RKO (cell line): ENCODE measurements around the gene CDKN1A.
A peak's percentile ranks its signal among the peaks of the same experiment; 100 is the strongest.

Source experiments
- DNase-seq: peaks from one replicate; pipeline ENCODE4 v3.0.0-alpha.2; 2016; ENCODE audit warnings: low spot score

The CDKN1A gene

DNA sequence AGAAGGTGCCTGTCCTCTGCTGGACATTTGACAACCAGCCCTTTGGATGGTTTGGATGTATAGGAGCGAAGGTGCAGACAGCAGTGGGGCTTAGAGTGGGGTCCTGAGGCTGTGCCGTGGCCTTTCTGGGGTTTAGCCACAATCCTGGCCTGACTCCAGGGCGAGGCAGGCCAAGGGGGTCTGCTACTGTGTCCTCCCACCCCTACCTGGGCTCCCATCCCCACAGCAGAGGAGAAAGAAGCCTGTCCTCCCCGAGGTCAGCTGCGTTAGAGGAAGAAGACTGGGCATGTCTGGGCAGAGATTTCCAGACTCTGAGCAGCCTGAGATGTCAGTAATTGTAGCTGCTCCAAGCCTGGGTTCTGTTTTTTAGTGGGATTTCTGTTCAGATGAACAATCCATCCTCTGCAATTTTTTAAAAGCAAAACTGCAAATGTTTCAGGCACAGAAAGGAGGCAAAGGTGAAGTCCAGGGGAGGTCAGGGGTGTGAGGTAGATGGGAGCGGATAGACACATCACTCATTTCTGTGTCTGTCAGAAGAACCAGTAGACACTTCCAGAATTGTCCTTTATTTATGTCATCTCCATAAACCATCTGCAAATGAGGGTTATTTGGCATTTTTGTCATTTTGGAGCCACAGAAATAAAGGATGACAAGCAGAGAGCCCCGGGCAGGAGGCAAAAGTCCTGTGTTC, 1.3 kb upstream of the CDKN1A start:
- no peak for DNase-seq

DNA sequence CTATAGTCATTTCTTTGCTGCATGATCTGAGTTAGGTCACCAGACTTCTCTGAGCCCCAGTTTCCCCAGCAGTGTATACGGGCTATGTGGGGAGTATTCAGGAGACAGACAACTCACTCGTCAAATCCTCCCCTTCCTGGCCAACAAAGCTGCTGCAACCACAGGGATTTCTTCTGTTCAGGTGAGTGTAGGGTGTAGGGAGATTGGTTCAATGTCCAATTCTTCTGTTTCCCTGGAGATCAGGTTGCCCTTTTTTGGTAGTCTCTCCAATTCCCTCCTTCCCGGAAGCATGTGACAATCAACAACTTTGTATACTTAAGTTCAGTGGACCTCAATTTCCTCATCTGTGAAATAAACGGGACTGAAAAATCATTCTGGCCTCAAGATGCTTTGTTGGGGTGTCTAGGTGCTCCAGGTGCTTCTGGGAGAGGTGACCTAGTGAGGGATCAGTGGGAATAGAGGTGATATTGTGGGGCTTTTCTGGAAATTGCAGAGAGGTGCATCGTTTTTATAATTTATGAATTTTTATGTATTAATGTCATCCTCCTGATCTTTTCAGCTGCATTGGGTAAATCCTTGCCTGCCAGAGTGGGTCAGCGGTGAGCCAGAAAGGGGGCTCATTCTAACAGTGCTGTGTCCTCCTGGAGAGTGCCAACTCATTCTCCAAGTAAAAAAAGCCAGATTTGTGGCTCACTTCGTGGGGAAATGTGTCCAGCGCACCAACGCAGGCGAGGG, 594 bp upstream of the CDKN1A start:
- no peak for DNase-seq

DNA sequence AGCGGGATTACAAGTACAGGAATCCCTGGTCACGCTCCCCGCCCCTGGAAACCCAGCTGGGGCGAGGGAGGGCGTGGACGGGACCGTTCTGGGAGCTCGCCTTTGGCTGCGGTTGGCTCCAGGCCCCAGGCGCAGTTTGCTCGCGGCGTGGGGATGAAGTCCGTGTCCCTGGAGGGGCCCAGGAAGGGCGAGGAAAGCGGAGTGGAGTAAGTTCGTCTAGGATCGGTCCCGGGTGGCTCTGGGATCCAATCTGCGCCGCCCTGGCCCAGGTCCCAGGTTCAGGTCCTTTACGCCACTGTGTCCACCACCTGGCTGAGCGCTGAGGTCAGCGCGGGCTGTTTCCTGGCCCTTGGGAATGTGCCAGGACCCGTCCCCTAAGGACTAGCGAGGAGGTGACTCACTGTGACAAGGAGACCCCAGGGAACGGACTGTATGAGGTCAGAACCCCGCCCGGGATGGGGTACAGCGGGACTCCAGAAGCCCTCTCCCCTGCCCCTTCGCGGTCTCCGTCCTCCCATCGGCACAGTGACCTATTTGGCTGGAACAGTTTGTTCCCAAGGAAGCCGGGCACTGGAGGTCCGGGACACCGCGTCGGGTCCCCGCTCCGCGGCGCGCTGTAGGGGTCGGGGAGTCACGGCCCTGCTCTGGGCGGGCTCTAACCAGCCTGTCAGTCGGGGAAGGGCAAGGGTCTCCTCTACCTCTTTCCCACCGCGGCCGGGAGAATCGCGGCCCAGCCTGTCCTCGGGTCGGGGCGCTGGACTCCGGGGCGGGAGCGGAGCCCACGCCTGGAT, 724 bp downstream of the CDKN1A start:
- DNase-seq = peak; percentile 90

DNA sequence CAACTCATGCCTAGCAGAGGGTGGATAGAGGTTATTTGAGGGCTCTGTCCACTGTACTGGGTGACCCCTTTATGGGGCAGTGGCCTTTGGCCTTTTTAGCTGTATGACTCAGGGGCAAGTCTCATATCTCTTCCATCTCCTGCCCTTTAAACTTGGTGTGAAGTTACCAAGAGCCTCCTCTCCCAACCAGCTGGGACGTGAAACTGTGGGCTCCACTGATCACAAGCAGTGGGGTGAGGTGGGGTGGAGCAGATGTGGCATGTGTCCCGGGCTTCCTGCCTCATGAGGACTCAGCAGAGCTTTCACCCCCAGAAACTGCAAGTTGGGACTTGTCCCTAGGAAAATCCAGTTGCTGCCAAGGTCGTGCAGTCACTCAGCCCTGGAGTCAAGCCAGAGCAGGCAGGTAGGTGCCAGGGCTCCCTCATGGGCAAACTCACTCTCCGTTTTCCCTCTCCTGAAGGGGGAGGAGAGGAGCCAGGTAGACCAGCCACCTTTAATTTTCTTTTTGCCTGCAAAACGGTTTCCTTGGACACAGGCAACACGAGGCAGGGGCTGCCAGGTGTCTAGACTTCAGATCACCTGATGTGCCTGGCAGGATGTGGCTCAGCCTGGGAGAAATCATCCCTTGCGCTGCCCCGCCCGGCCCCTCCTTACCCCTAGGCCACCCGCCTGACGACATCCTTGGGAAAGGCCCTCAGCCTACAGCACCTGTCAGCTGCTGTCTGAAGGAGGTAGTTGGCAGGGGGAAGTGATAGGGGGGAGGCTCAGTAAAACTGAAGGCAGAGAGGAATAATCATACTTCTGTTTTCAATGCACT, 4.0 kb downstream of the CDKN1A start:
- DNase-seq = no peak

DNA sequence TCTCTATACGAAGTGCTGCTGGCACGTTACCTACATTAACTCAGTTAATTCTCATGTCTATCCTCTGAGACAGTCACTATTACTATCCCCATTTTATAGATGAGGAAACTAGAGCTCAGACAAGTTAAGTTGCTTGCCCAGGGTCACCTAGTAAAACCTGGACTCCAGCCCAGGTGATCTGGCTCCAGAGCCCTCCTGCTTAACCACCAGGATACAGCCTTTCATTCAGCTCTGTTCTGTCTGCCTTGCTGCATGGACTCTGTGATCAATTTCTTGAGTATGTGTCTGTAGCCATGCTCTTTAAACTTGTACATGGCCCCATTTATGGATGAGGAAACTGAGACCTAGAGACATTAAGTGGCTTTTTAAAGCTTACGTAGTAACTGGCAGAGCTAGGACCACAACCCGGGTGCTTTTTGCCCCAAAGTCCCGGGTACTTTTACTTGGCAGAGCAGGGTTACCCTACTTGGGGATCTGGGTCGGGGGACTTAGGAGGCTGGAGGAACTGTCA, 4.7 kb downstream of the CDKN1A start:
- DNase-seq = no peak

DNA sequence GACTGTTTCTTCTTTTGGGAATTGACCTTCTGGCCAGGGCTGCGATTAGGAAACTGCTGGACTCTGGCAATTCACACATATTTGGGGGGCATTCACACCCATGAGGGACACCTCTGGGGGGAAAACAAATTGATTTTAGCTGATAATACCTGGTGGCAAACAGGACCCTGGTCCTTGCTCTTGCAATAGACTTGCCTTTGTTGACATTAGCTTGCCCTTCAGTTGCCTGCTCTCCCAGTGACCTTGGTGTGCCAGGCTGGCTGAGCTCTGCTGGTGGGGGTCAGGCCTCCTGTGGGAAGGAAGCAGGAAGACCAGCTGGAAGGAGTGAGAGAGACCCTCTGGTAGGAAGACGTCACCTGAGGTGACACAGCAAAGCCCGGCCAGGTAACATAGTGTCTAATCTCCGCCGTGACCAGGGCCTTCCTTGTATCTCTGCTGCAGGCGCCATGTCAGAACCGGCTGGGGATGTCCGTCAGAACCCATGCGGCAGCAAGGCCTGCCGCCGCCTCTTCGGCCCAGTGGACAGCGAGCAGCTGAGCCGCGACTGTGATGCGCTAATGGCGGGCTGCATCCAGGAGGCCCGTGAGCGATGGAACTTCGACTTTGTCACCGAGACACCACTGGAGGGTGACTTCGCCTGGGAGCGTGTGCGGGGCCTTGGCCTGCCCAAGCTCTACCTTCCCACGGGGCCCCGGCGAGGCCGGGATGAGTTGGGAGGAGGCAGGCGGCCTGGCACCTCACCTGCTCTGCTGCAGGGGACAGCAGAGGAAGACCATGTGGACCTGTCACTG, 5.3 kb downstream of the CDKN1A start:
- DNase-seq = no peak

DNA sequence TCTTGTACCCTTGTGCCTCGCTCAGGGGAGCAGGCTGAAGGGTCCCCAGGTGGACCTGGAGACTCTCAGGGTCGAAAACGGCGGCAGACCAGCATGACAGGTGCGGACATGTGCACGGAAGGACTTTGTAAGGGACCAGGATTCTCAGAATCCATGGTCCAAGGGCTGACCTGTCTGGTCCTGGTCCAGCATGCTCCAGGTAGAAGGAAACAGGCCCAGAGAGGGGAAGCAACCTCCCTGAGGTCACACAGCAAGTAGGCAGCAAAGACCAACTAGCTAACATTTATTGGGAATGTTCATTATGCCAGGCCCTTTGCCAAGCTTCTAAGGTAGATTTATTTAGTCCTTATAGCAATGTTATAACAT, 5.9 kb downstream of the CDKN1A start:
- no peak for DNase-seq

DNA sequence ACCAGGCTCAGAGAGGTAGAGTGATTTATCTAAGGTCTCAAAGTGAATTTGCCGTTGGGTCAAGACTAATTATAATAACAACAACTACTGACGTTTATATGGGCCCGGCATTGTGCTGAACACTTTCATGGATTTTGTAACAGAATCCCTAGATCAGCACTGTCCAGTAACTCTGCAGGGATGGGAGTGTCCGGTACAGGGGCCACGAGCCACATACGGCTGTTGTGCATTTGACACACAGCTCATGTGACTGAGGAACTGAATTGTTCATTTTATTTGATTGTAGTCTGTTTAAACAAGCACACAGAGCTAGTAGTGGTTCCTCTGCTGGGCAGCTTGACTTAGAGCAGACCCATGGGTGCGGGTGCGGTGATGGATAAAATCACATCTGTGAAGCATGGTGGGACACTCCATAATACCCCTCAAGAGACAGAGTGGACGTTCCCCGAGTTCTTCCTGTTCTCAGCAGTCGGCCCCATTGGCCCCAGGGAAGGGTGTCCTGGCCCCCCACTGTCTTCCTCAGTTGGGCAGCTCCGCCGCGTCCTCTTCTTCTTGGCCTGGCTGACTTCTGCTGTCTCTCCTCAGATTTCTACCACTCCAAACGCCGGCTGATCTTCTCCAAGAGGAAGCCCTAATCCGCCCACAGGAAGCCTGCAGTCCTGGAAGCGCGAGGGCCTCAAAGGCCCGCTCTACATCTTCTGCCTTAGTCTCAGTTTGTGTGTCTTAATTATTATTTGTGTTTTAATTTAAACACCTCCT, 6.8 kb downstream of the CDKN1A start:
- no peak for DNase-seq

DNA sequence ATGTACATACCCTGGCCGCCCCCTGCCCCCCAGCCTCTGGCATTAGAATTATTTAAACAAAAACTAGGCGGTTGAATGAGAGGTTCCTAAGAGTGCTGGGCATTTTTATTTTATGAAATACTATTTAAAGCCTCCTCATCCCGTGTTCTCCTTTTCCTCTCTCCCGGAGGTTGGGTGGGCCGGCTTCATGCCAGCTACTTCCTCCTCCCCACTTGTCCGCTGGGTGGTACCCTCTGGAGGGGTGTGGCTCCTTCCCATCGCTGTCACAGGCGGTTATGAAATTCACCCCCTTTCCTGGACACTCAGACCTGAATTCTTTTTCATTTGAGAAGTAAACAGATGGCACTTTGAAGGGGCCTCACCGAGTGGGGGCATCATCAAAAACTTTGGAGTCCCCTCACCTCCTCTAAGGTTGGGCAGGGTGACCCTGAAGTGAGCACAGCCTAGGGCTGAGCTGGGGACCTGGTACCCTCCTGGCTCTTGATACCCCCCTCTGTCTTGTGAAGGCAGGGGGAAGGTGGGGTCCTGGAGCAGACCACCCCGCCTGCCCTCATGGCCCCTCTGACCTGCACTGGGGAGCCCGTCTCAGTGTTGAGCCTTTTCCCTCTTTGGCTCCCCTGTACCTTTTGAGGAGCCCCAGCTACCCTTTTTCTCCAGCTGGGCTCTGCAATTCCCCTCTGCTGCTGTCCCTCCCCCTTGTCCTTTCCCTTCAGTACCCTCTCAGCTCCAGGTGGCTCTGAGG, 7.6 kb downstream of the CDKN1A start:
- DNase-seq = no peak

DNA sequence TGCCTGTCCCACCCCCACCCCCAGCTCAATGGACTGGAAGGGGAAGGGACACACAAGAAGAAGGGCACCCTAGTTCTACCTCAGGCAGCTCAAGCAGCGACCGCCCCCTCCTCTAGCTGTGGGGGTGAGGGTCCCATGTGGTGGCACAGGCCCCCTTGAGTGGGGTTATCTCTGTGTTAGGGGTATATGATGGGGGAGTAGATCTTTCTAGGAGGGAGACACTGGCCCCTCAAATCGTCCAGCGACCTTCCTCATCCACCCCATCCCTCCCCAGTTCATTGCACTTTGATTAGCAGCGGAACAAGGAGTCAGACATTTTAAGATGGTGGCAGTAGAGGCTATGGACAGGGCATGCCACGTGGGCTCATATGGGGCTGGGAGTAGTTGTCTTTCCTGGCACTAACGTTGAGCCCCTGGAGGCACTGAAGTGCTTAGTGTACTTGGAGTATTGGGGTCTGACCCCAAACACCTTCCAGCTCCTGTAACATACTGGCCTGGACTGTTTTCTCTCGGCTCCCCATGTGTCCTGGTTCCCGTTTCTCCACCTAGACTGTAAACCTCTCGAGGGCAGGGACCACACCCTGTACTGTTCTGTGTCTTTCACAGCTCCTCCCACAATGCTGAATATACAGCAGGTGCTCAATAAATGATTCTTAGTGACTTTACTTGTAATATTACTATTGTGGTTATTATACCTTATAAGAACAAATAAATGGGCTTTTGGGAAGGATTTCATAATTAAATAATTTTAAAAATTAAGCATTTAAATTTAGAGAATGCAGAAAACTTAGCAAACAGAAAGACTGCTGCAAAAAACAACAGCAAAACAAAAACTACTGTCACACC, 8.4 kb downstream of the CDKN1A start:
- DNase-seq = no peak

DNA sequence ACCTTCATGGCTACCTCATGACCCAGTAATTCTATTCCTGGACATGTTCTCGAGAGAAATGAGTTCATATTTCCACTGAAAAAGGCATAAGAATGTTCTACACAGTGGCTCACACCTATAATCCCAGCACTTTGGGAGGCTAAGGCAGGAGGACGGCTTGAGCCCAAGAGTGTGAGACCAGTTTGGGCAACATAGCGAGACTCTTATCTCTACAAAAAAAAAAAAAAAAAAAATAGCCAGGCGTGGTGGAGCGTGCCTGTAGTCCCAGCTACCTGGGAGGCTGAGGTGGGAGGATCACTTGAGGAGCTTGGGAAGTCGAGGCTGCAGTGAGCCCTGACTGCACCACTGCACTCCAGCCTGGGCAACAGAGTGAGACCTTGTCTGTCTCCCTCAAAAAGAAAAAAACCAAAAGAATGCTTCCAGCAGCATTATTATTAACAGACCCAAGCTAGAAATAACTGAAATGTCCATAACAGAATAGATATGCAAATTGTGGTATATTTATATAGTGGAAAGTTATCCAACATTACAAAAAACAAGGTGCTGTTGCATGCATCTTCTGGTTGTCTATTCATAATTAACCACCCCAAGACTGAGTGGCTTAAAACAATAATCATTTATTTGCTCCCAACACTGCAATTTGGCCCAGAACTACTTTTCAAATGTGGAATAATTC, 9.7 kb downstream of the CDKN1A start:
- no peak for DNase-seq

DNA sequence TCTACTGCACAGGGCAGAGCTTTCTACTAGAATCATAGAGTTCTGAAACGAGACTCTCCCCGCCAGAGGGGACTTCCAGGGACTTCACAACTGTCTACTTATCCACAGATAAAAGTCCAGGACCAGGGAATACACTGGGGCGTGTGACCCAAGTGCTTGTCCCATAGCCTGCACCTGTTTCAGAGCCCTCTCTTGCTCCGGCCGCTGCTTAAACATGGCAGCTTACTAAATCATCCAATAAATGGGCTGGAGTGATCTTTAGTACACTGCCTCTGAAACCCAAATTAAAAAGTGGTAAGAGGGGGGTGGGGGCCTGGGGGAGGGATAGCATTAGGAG, 10.2 kb downstream of the CDKN1A start:
- DNase-seq = no peak

DNA sequence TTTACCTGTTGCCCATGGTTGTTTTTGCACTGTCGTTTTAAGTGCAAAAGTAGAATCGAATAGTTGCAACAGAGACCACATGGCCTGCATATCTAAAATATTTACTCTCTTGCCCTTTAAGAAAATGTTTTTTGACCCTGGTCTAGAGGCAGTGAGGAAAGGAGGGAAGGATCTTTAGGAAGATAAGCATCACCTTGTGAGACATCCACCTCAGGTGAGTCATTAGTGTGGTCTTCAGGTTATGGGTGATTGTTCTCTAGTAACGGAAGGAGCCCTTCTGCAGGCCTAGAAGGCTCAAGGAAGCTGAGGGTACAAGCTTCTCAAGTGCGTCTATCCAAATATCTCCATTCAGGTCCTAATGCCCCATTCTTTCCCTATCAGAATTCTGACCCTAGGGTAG, 12.5 kb downstream of the CDKN1A start:
- no peak for DNase-seq

DNA sequence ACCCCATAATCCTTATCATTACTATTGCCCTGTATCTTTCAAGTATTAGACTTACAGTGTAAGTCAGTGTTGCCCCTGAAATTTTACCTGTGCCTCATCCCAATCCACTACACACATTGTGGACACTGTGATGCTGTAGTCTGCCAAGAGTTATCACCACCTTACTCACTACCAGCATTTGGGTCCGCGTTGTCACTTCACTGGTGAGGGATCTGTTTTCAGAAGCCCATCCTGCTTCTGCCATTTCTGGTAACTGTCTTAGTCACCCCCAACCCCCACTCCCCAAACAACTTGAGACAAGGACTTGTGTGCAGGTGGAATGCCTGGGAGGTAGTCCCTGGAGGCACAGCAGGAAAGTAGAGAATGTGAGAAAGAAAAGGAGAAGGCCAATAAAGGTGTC, 13.1 kb downstream of the CDKN1A start:
- no peak for DNase-seq

DNA sequence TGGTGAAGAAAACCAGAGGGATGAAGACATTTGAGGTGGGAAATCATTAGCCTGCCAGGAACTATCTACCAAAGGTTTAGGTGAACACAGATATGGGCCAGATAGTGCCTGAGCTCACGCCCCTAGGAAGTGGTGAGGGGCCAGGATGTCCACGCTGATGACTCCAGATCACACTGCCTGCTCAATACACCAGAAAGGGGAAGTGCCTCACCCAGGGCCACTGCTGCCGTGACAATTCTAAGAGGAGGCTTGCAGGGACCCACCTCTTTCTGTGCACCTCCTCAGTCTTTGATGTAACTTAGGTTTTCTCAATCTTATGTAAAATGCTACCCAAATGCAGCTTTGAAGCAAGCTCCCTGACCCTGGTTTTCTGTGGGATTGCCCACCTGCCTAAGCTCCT, 13.7 kb downstream of the CDKN1A start:
- DNase-seq = no peak

DNA sequence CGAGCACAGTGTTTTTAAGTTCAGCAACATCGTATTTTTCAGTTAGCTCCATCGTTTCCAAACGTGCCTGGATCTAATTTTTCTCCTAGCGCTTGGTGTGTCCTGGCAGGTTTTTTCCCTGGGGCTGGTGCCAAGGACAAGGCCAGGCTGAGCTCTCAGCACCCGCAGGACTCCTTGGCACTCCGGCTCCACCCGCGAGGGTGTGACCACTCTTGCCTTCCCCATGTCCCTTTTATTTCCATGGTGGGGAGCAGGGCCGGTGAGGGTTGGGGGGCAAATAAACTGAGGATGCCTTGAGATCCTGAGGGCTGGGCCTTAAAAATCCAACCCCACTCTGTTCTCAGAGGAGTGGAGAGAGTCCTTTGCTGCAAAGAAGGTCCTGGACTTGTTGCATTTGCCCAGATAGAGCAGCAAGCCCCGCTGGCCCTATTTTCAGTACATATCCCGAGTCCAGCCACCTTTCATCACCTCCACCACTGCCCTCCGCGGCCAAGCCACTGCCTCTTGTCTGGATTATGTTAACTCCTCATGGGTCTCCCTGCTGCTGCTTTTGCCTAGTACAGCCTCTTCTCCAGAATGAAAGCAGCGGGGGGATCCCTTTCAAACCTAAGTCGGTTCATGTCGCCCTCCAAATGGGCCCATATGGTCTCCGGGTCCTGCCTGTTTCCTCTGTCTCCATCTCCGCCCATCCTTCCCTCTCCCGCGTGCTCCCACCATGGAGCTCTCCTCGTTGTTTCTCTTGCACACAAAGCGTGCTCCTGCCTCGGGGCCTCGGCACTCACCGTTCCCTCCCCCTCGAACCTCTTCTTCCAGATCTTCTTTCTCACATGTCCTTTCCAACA, 14.6 kb downstream of the CDKN1A start:
- no peak for DNase-seq

DNA sequence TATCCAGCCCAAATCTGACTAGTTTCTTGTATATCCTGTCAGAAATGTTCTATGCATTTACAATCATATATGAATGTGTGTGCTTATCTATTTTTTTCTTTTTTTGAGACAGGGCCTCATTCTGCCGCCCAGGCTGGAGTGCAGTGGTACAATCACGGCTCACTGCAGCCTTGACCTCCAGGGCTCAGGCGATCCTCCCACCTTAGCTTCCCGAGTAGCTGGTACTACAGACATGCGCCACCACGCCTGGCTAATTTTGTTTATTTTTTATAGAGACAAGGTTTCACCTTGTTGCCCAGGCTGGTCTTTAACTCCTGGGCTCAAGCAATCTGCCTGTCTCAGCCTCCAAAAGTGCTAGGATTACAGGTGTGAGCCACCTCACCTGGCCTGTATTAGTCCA, 16.1 kb downstream of the CDKN1A start:
- DNase-seq = no peak
